BLaER1 (cell line): ENCODE data around the gene LGALS7.

ENCODE experiments used
- H3K27ac ChIP-seq: shearing (Covaris generic); formaldehyde crosslinking; 2 replicates; pipeline ENCODE4 v1.8.1; 2022
- H3K27me3 ChIP-seq: shearing (Covaris generic); formaldehyde crosslinking; 2 replicates; pipeline ENCODE4 v1.8.1; 2022
- H3K36me3 ChIP-seq: shearing (Covaris generic); formaldehyde crosslinking; 2 replicates; pipeline ENCODE4 v1.8.1; 2022
- H3K4me1 ChIP-seq: shearing (Covaris generic); formaldehyde crosslinking; 2 replicates; pipeline ENCODE4 v1.8.1; 2022
- H3K4me2 ChIP-seq: shearing (Covaris generic); formaldehyde crosslinking; 2 replicates; pipeline ENCODE4 v1.8.1; 2022
- H3K4me3 ChIP-seq: shearing (Covaris generic); formaldehyde crosslinking; 2 replicates; pipeline ENCODE4 v1.8.1; 2022
- H3K9ac ChIP-seq: shearing (Covaris generic); formaldehyde crosslinking; 2 replicates; pipeline ENCODE4 v1.8.1; 2022
- H3K9me3 ChIP-seq: shearing (Covaris generic); formaldehyde crosslinking; 2 replicates; pipeline ENCODE4 v1.8.1; 2022
- H4K20me1 ChIP-seq: shearing (Covaris generic); formaldehyde crosslinking; 2 replicates; pipeline ENCODE4 v1.8.1; 2022
- Cebpa-rat ChIP-seq: shearing (Covaris generic); IDR thresholded peaks from 2 replicates; pipeline ENCODE4 v1.8.1; 2022

LGALS7 gene

GRCh38 chr19:38737921-38738737 lies 35.2 kb downstream of the LGALS7 start:
- TF ChIP-seq Cebpa-rat: no peak
- H3K4me2 ChIP-seq: peak overlapping the region; percentile 85

GRCh38 chr19:38737281-38737865 lies 35.9 kb downstream of the LGALS7 start:
- Histone ChIP-seq H3K9me3 (no peaks in the 10 kb centered on the region), H3K4me1 (peaks cover 37% of the 10 kb centered on the region), H3K4me3 (peak overlapping the region; percentile 62), H3K4me2 (peak overlapping the region; percentile 85), H3K9ac (peak overlapping the region; percentile 70), H4K20me1 (0 out of 2 replicates have a peak, but pooled peaks cover 6% of the 10 kb centered on the region), H3K27me3 (peaks cover 19% of the 10 kb centered on the region), H3K27ac (no peak overlapping the region), H3K36me3 (0 out of 2 replicates have a peak, but pooled peaks cover 4% of the 10 kb centered on the region)
- TF ChIP-seq Cebpa-rat: no peak

More at GRCh38 chr19:38737921-38738737, 35.2 kb downstream of the LGALS7 start:
- Histone ChIP-seq H3K9me3 (no peaks in the 10 kb centered on the region), H3K4me3 (peak overlapping the region; percentile 62; the same call in 1 of the 2 replicates), H3K36me3 (no peaks in the 10 kb centered on the region), H3K4me1 (peaks cover 37% of the 10 kb centered on the region), H3K27me3 (peaks cover 19% of the 10 kb centered on the region), H3K9ac (no peak overlapping the region), H4K20me1 (0 out of 2 replicates have a peak, but pooled peaks cover 6% of the 10 kb centered on the region), H3K27ac (no peak overlapping the region)

GRCh38 chr19:38736413-38737280 lies 36.7 kb downstream of the LGALS7 start:
- Histone ChIP-seq H4K20me1 (0 out of 2 replicates have a peak, but pooled peaks cover 6% of the 10 kb centered on the region), H3K9ac (no peak overlapping the region), H3K36me3 (peaks cover 10% of the 10 kb centered on the region; the same call in 1 of the 2 replicates), H3K4me1 (peaks cover 37% of the 10 kb centered on the region), H3K4me3 (peak overlapping the region; percentile 65), H3K9me3 (no peaks in the 10 kb centered on the region), H3K27me3 (peaks cover 19% of the 10 kb centered on the region), H3K4me2 (peak overlapping the region; percentile 89), H3K27ac (no peak overlapping the region)
- no peak for TF ChIP-seq Cebpa-rat

- peaks cover 16% of the 10 kb centered on the region for H3K36me3 ChIP-seq
- H3K4me3 ChIP-seq: peak overlapping the region; percentile 65
- no peak for TF ChIP-seq Cebpa-rat
- H3K9me3 ChIP-seq: no peaks in the 10 kb centered on the region
- no peak overlapping the region for H3K27ac ChIP-seq
- 0 out of 2 replicates have a peak, but pooled peaks cover 6% of the 10 kb centered on the region for H4K20me1 ChIP-seq
- peak overlapping the region; percentile 89 for H3K4me2 ChIP-seq
- H3K27me3 ChIP-seq: peaks cover 19% of the 10 kb centered on the region
- peaks cover 37% of the 10 kb centered on the region for H3K4me1 ChIP-seq
- H3K9ac ChIP-seq: 0 out of 2 replicates have a peak overlapping the region, but pooled peaks have one; percentile 60
Measured at GRCh38 chr19:38736036-38736412, 37.3 kb downstream of the LGALS7 start.

- H3K4me2 ChIP-seq: peak overlapping the region; percentile 72
- H4K20me1 ChIP-seq: 0 out of 2 replicates have a peak, but pooled peaks cover 6% of the 10 kb centered on the region
- peak overlapping the region; percentile 18; the same call in 1 of the 2 replicates for H3K4me3 ChIP-seq
- H3K9me3 ChIP-seq: no peaks in the 10 kb centered on the region
- no peak for TF ChIP-seq Cebpa-rat
- H3K4me1 ChIP-seq: peaks cover 37% of the 10 kb centered on the region
- peaks cover 23% of the 10 kb centered on the region for H3K36me3 ChIP-seq
- H3K27me3 ChIP-seq: peaks cover 19% of the 10 kb centered on the region
- no peak overlapping the region for H3K27ac ChIP-seq
- no peak overlapping the region for H3K9ac ChIP-seq
Measured at GRCh38 chr19:38735257-38735686, 38.0 kb downstream of the LGALS7 start.

- no peak for TF ChIP-seq Cebpa-rat
- peaks cover 37% of the 10 kb centered on the region for H3K4me1 ChIP-seq
- peak overlapping the region; percentile 34; the same call in 1 of the 2 replicates for H3K9ac ChIP-seq
- H3K4me3 ChIP-seq: peak overlapping the region; percentile 18; the same call in 1 of the 2 replicates
- peaks cover 19% of the 10 kb centered on the region for H3K27me3 ChIP-seq
- H3K4me2 ChIP-seq: peak overlapping the region; percentile 72
- 0 out of 2 replicates have a peak, but pooled peaks cover 6% of the 10 kb centered on the region for H4K20me1 ChIP-seq
- peak overlapping the region; percentile 46; the same call in 1 of the 2 replicates for H3K27ac ChIP-seq
- H3K9me3 ChIP-seq: no peaks in the 10 kb centered on the region
- H3K36me3 ChIP-seq: peaks cover 26% of the 10 kb centered on the region
Measured at GRCh38 chr19:38734426-38735256, 38.7 kb downstream of the LGALS7 start.

- H3K4me2 ChIP-seq: peak overlapping the region; percentile 72
- 0 out of 2 replicates have a peak, but pooled peaks cover 6% of the 10 kb centered on the region for H4K20me1 ChIP-seq
- TF ChIP-seq Cebpa-rat: no peak
- H3K36me3 ChIP-seq: peaks cover 27% of the 10 kb centered on the region
- no peak overlapping the region for H3K4me3 ChIP-seq
- no peaks in the 10 kb centered on the region for H3K9me3 ChIP-seq
- peaks cover 19% of the 10 kb centered on the region for H3K27me3 ChIP-seq
- peak overlapping the region; percentile 46; the same call in 1 of the 2 replicates for H3K27ac ChIP-seq
- H3K4me1 ChIP-seq: peaks cover 37% of the 10 kb centered on the region
- H3K9ac ChIP-seq: peak overlapping the region; percentile 34; the same call in 1 of the 2 replicates
Measured at GRCh38 chr19:38734176-38734425, 39.2 kb downstream of the LGALS7 start.

GRCh38 chr19:38733493-38734175 lies 39.7 kb downstream of the LGALS7 start:
- no peak for TF ChIP-seq Cebpa-rat

More at GRCh38 chr19:38733493-38734175, 39.7 kb downstream of the LGALS7 start:
- peaks cover 19% of the 10 kb centered on the region for H3K27me3 ChIP-seq
- H3K4me3 ChIP-seq: no peak overlapping the region
- 0 out of 2 replicates have a peak overlapping the region, but pooled peaks have one; percentile 46 for H3K27ac ChIP-seq
- H3K4me1 ChIP-seq: peaks cover 38% of the 10 kb centered on the region
- H4K20me1 ChIP-seq: 0 out of 2 replicates have a peak, but pooled peaks cover 6% of the 10 kb centered on the region
- peaks cover 32% of the 10 kb centered on the region for H3K36me3 ChIP-seq
- H3K4me2 ChIP-seq: peak overlapping the region; percentile 72
- H3K9me3 ChIP-seq: no peaks in the 10 kb centered on the region
- no peak overlapping the region; the same call in 1 of the 2 replicates for H3K9ac ChIP-seq
